HCT116 (cell line): Measurements from ENCODE around the gene DCDC2C. TPM values are rescaled to one million over a fixed set of nuclear protein-coding genes. Genes with fewer than 3 reads are reported as not detected.

Experiments used
- ATAC-seq: fragments of 200-7000 bp; cut with Tn5 transposase; 2 replicates; pipeline ENCODE4 v1.9.1; 2020; ENCODE audit warnings: mild to moderate bottlenecking, moderate library complexity
- BruUV-seq: library from RNA; stranded (reverse); fragments of 400-500 nt; replicated peaks from 2 replicates; lab custom pipeline; 2021; lab: Mats Ljungman, UMichigan
- CTCF ChIA-PET: fragments of 300-600 bp; sonication (Branson Sonifier 250); formaldehyde crosslinking; loops from one replicate; lab custom pipeline; 2021; ENCODE audit warnings: antibody characterized with exemption; lab: Charles Lee
- POLR2A ChIA-PET: fragments of 300-600, 350-600 bp; sonication (Branson Sonifier 250); formaldehyde crosslinking; loops from one replicate; lab custom pipeline; 2021; ENCODE audit warnings: antibody characterized with exemption; lab: Charles Lee
- RAD21 ChIA-PET, 2 experiments: fragments of 300-600 bp; sonication (Branson Sonifier 250); formaldehyde crosslinking; loops; one replicate each; lab custom pipeline; 2023; ENCODE audit warnings: low total read pairs in 2 of 2; ENCODE audit not compliant: uncharacterized antibody in 2 of 2, unreplicated experiment in 2 of 2, low non-redundant PET in 1 of 2; lab: Charles Lee
- DNase-seq: peaks from one replicate; pipeline ENCODE4 v3.0.0-alpha.2; 2010; ENCODE audit warnings: low read depth, low spot score
- H2AFZ ChIP-seq: fragments of 200-600 bp; shearing (Covaris generic), sonication (generic); 2 replicates; pipeline ENCODE4 v1.6.1; 2017; ENCODE audit warnings: low read depth, mixed run types, mixed read lengths, antibody characterized with exemption, low read length; ENCODE audit not compliant: poor library complexity, severe bottlenecking
- H3K27ac ChIP-seq: 2 replicates; pipeline ENCODE4 v1.5.1; 2012; ENCODE audit warnings: low read depth, low read length
- H3K27me3 ChIP-seq: fragments of 200-600 bp; sonication (generic); 2 replicates; pipeline ENCODE4 v1.6.1; 2016; ENCODE audit warnings: mixed run types, low read length, mixed read lengths; ENCODE audit not compliant: insufficient read depth
- H3K36me3 ChIP-seq, 2 experiments: fragments of 200-500 bp in 1 of 2; fragments of 200-600 bp in 1 of 2; sonication (Bioruptor generic) in 1 of 2; sonication (generic) in 1 of 2; 2 replicates each; pipeline versions ENCODE4 v1.5.1 to v1.6.1; 2014 to 2016; ENCODE audit warnings: low read length in 2 of 2, inconsistent platforms in 1 of 2, mixed read lengths in 1 of 2, mixed run types in 1 of 2; ENCODE audit not compliant: insufficient read depth in 2 of 2, control insufficient read depth in 1 of 2
- H3K4me1 ChIP-seq, 2 experiments: fragments of 200-600 bp in 1 of 2; sonication (generic) in 1 of 2; 2 replicates each; pipeline versions ENCODE4 v1.5.1 to v1.6.1; 2012 to 2017; ENCODE audit warnings: low read length in 2 of 2, inconsistent platforms in 1 of 2, mild to moderate bottlenecking in 1 of 2, mixed read lengths in 1 of 2, mixed run types in 1 of 2, moderate library complexity in 1 of 2; ENCODE audit not compliant: insufficient read depth in 2 of 2, control insufficient read depth in 1 of 2
- H3K4me2 ChIP-seq: fragments of 200-600 bp; sonication (generic); 2 replicates; pipeline ENCODE4 v1.6.1; 2017; ENCODE audit warnings: mixed run types, low read length, mixed read lengths
- H3K4me3 ChIP-seq, 2 experiments: fragments of 200-600 bp in 1 of 2; sonication (generic) in 1 of 2; replicated peaks in 1 of 2; 2 replicates each; pipeline ENCODE4 v1.5.1; 2011 to 2016; ENCODE audit warnings: low read length in 2 of 2, control low read depth in 1 of 2, low read depth in 1 of 2, mild to moderate bottlenecking in 1 of 2, mixed read lengths in 1 of 2, mixed run types in 1 of 2
- H3K79me2 ChIP-seq: fragments of 200-600 bp; sonication (generic); 2 replicates; pipeline ENCODE4 v1.6.1; 2017; ENCODE audit warnings: mild to moderate bottlenecking, mixed run types, low read length, moderate library complexity, mixed read lengths; ENCODE audit not compliant: insufficient read depth
- H3K9ac ChIP-seq: fragments of 200-600 bp; sonication (generic); 2 replicates; pipeline ENCODE4 v1.6.1; 2016; ENCODE audit warnings: low read length, mixed read lengths
- H3K9me2 ChIP-seq: fragments of 200-600 bp; sonication (generic), shearing (Covaris generic); 2 replicates; pipeline ENCODE4 v1.6.1; 2017; ENCODE audit warnings: mixed run types, mild to moderate bottlenecking, moderate library complexity; ENCODE audit not compliant: insufficient read depth
- H3K9me3 ChIP-seq, 2 experiments: fragments of 200-500 bp in 1 of 2; fragments of 200-600 bp in 1 of 2; sonication (Bioruptor generic) in 1 of 2; sonication (generic) in 1 of 2; 2 replicates each; pipeline ENCODE4 v1.6.1; 2014 to 2017; ENCODE audit warnings: low read length in 2 of 2, mixed read lengths in 2 of 2, inconsistent platforms in 1 of 2, low read depth in 1 of 2, mild to moderate bottlenecking in 1 of 2, mixed run types in 1 of 2, moderate library complexity in 1 of 2; ENCODE audit not compliant: control insufficient read depth in 1 of 2, insufficient read depth in 1 of 2
- H4K20me1 ChIP-seq: fragments of 200-600 bp; sonication (generic), shearing (Covaris generic); 2 replicates; pipeline ENCODE4 v1.6.1; 2017; ENCODE audit warnings: mixed run types, mild to moderate bottlenecking, moderate library complexity; ENCODE audit not compliant: insufficient read depth
- CBX3 ChIP-seq: IDR thresholded peaks from 2 replicates; pipeline ENCODE4 v1.6.1; 2012; ENCODE audit warnings: low read depth
- CEBPB ChIP-seq: IDR thresholded peaks from 2 replicates; pipeline ENCODE4 v1.6.1; 2012; ENCODE audit warnings: low read depth
- EGR1 ChIP-seq: IDR thresholded peaks from 2 replicates; pipeline ENCODE4 v1.6.1; 2012; ENCODE audit warnings: low read depth
- ELF1 ChIP-seq: IDR thresholded peaks from 2 replicates; pipeline ENCODE4 v1.6.1; 2012; ENCODE audit warnings: low read depth, borderline replicate concordance
- EZH2 ChIP-seq: fragments of 200-600 bp; sonication (generic); IDR thresholded peaks from 2 replicates; pipeline ENCODE4 v1.6.1; 2017; ENCODE audit warnings: antibody characterized with exemption, mixed run types
- FOSL1 ChIP-seq: IDR thresholded peaks from 2 replicates; pipeline ENCODE4 v1.6.1; 2012; ENCODE audit warnings: low read depth
- JUND ChIP-seq: IDR thresholded peaks from 2 replicates; pipeline ENCODE4 v1.6.1; 2012
- POLR2A ChIP-seq: IDR thresholded peaks from 2 replicates; pipeline ENCODE4 v1.7.0; 2011; ENCODE audit warnings: borderline replicate concordance; ENCODE audit not compliant: insufficient read depth, insufficient read length; ENCODE audit errors: extremely low read depth
- POLR2AphosphoS5 ChIP-seq: IDR thresholded peaks from 2 replicates; pipeline ENCODE4 v1.6.1; 2011; ENCODE audit warnings: mild to moderate bottlenecking, low read depth, low read length, moderate library complexity
- RAD21 ChIP-seq: IDR thresholded peaks from 2 replicates; pipeline ENCODE4 v1.6.1; 2012; ENCODE audit warnings: low read depth, mild to moderate bottlenecking
- SIN3A ChIP-seq: IDR thresholded peaks from 2 replicates; pipeline ENCODE4 v1.6.1; 2012; ENCODE audit warnings: low read depth
- SRF ChIP-seq: IDR thresholded peaks from 2 replicates; pipeline ENCODE4 v1.6.1; 2012; ENCODE audit warnings: low read depth
- TCF7L2 ChIP-seq: IDR thresholded peaks from 2 replicates; pipeline ENCODE4 v1.7.0; 2011; ENCODE audit warnings: borderline replicate concordance, inconsistent platforms; ENCODE audit not compliant: insufficient read depth, insufficient read length; ENCODE audit errors: extremely low read depth
- YY1 ChIP-seq: IDR thresholded peaks from 2 replicates; pipeline ENCODE4 v1.6.1; 2011; ENCODE audit warnings: low read length, low read depth, moderate library complexity, mild to moderate bottlenecking; ENCODE audit not compliant: insufficient replicate concordance; ENCODE audit errors: extremely low read depth
- ZFX ChIP-seq: fragments of 450-650 bp; IDR thresholded peaks from 2 replicates; pipeline ENCODE4 v1.6.1; 2017
- ZNF274 ChIP-seq: fragments of 200-500 bp; sonication (Bioruptor generic); IDR thresholded peaks from 2 replicates; pipeline ENCODE4 v1.6.1; 2014; ENCODE audit warnings: mild to moderate bottlenecking, low read depth, low read length, inconsistent platforms
- intact Hi-C: fragments of 100-400 bp; cut with micrococcal nuclease; formaldehyde crosslinking; loops from 2 replicates; pipeline ENCODE4 v1.10.0; 2022
- total RNA-seq: library from RNA; stranded (reverse); gene quantifications from one replicate; pipeline ENCODE4 v1.2.1, GENCODE V29; 2021; ENCODE audit not compliant: unreplicated experiment
- TF ChIP-seq, protein P1 (sequence below), 3 experiments: fragments of 200-600 bp in 1 of 3; sonication (generic) in 1 of 3; IDR thresholded peaks in 2 of 3; conservative IDR thresholded peaks in 1 of 3; 2 replicates each; pipeline ENCODE4 v1.5.1; 2012 to 2017; ENCODE audit warnings: low read depth in 2 of 3, low read length in 2 of 3, antibody characterized with exemption in 1 of 3, borderline replicate concordance in 1 of 3, control low read depth in 1 of 3, mild to moderate bottlenecking in 1 of 3, mixed read lengths in 1 of 3, mixed run types in 1 of 3, moderate library complexity in 1 of 3; ENCODE audit not compliant: insufficient read depth in 1 of 3
- TF ChIP-seq, protein P2 (sequence below): IDR thresholded peaks from 2 replicates; pipeline ENCODE4 v1.6.1; 2011; ENCODE audit warnings: mild to moderate bottlenecking, low read length, moderate library complexity; ENCODE audit not compliant: insufficient replicate concordance; ENCODE audit errors: extremely low read depth

DCDC2C gene
- total RNA-seq, 1 experiment from 2014 or later, result not detected

DNA sequence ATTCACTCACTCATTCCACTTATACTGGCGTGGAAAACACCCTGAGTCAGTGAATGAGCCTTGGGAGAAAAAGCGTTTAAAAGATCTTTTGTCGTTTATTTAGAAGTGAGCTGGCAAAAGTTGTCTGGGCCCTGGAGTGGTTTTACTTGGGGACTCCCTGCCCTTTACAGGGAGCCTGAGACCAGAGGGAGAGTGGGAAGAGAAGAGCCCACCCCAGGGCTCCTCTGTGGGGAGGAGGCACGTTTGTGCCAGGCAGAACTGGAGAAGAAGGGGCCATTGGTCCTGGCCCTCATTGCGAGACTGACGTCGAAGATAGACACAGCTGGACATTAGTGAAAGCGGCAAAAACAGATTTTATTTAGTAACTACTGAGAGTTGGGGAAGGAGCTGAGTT, 25.7 kb downstream of the DCDC2C start:
- intact Hi-C loops, result loop anchor here (2.0 kb wide), 2 partner anchors 52 to 98 kb away; no protein-coding TSS in a partner anchor
- DNase-seq, result no peak
- no peak overlapping the region for H3K27ac ChIP-seq
- ChIA-PET POLR2A (interaction anchor here (1.3 kb wide), 1 partner anchor 37 kb away, joined by 5 read pairs; no protein-coding TSS in a partner anchor), CTCF (interaction anchor here (1.5 to 3.2 kb wide), 5 partner anchors 9 to 97 kb away, joined by 4 to 34 read pairs (median 18); no protein-coding TSS in a partner anchor), RAD21 (no interaction called here)
- no peak for TF ChIP-seq RAD21
- no peak for TF ChIP-seq CEBPB
- TF ChIP-seq TCF7L2, result no peak
- no peak for TF ChIP-seq EGR1
- no peak for TF ChIP-seq SRF
- no peaks in the 10 kb centered on the region for H4K20me1 ChIP-seq
- BruUV-seq, result no TSS peak
- no peaks in the 10 kb centered on the region; a peak in 1 of 4 replicates for H3K4me1 ChIP-seq
- ATAC-seq, result no peak
- no peak overlapping the region for H3K9ac ChIP-seq
- no peak overlapping the region for H3K4me3 ChIP-seq
- H3K4me2 ChIP-seq, result no peak overlapping the region
- peaks cover 15% of the 10 kb centered on the region; the same call in 1 of the 2 replicates for H3K27me3 ChIP-seq
- no peaks in the 10 kb centered on the region for H3K9me3 ChIP-seq
- no peaks in the 10 kb centered on the region for H3K9me2 ChIP-seq
- H3K36me3 ChIP-seq, result no peaks in the 10 kb centered on the region
- H2AFZ ChIP-seq, result no peak overlapping the region
- no peaks in the 10 kb centered on the region for H3K79me2 ChIP-seq

DNA sequence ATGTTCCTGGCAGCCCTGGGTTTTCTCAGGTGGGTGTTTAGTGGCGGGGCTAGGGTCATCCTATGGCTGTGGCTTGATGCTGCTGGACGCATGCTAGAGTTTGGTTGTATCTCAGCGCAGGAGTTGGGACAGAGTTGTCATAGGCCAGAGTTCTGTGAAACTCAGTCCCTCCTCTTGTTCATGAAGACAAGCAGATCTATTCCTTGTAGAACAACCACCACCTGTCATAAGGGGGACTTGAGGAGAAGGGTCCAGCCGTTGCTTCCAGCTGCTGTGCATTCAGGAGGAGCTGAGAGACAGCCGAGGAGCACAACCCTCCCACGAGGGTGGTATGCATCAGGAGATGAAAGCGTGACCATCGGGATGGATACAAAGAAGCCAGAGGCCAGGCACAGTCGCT, 26.4 kb downstream of the DCDC2C start:
- Histone ChIP-seq H3K27ac (no peak overlapping the region), H3K9ac (no peak overlapping the region), H3K9me3 (no peaks in the 10 kb centered on the region), H3K4me1 (no peaks in the 10 kb centered on the region; a peak in 1 of 4 replicates), H3K27me3 (peaks cover 18% of the 10 kb centered on the region; the same call in 1 of the 2 replicates), H3K9me2 (no peaks in the 10 kb centered on the region), H3K4me2 (no peak overlapping the region), H3K36me3 (no peaks in the 10 kb centered on the region), H3K4me3 (no peak overlapping the region), H3K79me2 (no peaks in the 10 kb centered on the region), H4K20me1 (no peaks in the 10 kb centered on the region), H2AFZ (no peak overlapping the region)
- intact Hi-C loops, result loop anchor here (2.0 kb wide), 2 partner anchors 51 to 97 kb away; no protein-coding TSS in a partner anchor
- ChIA-PET POLR2A (no interaction called here), RAD21 (no interaction called here), CTCF (interaction anchor here (1.5 to 3.2 kb wide), 3 partner anchors 9 to 97 kb away, joined by 4 to 34 read pairs (median 12); no protein-coding TSS in a partner anchor)
- no TSS peak for BruUV-seq
- ATAC-seq, result no peak
- DNase-seq, result no peak
- TF ChIP-seq, protein P1, sequence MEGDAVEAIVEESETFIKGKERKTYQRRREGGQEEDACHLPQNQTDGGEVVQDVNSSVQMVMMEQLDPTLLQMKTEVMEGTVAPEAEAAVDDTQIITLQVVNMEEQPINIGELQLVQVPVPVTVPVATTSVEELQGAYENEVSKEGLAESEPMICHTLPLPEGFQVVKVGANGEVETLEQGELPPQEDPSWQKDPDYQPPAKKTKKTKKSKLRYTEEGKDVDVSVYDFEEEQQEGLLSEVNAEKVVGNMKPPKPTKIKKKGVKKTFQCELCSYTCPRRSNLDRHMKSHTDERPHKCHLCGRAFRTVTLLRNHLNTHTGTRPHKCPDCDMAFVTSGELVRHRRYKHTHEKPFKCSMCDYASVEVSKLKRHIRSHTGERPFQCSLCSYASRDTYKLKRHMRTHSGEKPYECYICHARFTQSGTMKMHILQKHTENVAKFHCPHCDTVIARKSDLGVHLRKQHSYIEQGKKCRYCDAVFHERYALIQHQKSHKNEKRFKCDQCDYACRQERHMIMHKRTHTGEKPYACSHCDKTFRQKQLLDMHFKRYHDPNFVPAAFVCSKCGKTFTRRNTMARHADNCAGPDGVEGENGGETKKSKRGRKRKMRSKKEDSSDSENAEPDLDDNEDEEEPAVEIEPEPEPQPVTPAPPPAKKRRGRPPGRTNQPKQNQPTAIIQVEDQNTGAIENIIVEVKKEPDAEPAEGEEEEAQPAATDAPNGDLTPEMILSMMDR (IDR thresholded peaks at IDR 0.05 in 2 of 3, conservative IDR thresholded peaks at IDR 0.05 in 1 of 3; ENCODE audit: borderline replicate concordance in 1 of 3, insufficient read depth in 1 of 3, low read depth in 2 of 3, low read length in 2 of 3), result no peak
- TF ChIP-seq POLR2AphosphoS5 (no peak), JUND (no peak), ZNF274 (no peak), ELF1 (no peak), YY1 (no peak), POLR2A (no peak), EGR1 (no peak), EZH2 (no peak), CBX3 (no peak), TCF7L2 (no peak), SIN3A (no peak), RAD21 (no peak), ZFX (no peak), FOSL1 (no peak)
- TF ChIP-seq, protein P2, sequence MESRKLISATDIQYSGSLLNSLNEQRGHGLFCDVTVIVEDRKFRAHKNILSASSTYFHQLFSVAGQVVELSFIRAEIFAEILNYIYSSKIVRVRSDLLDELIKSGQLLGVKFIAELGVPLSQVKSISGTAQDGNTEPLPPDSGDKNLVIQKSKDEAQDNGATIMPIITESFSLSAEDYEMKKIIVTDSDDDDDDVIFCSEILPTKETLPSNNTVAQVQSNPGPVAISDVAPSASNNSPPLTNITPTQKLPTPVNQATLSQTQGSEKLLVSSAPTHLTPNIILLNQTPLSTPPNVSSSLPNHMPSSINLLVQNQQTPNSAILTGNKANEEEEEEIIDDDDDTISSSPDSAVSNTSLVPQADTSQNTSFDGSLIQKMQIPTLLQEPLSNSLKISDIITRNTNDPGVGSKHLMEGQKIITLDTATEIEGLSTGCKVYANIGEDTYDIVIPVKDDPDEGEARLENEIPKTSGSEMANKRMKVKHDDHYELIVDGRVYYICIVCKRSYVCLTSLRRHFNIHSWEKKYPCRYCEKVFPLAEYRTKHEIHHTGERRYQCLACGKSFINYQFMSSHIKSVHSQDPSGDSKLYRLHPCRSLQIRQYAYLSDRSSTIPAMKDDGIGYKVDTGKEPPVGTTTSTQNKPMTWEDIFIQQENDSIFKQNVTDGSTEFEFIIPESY, result no peak
